ENCODE data around the gene CBL. TPM values are rescaled to one million over a fixed set of nuclear protein-coding genes. Genes with fewer than 3 reads are reported as not detected.

The CBL gene
- polyA plus RNA-seq, 1 of the 3 experiments (the other 2 are of a cell fraction) = 9.5 TPM

DNA sequence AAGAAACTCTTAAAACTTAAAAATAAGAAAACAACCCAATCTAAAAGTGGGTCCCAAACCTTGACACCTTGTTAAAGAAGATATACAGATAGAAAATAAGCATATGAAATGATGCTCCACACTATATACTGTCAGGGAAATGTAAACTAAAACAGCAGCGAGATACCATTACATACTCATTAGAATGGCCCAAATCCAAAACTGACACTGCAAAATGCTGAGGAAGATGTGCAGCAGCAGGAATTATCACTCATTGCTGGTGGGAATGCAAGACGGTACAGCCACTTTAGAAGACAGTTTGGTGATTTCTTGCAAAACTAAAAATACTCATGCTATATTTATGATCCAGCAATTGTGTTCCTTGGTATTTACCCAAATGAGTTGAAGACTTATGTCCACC, 123.2 kb downstream of the CBL start:
- H4K20me1 ChIP-seq (ENCODE audit: insufficient read depth) = no peaks in the 10 kb centered on the region
- POLR2A ChIA-PET = no interaction called here
- CTCF ChIA-PET = interaction anchor here (0.8 to 1.1 kb wide), 2 partner anchors 10 to 27 kb away, joined by 3 read pairs; no protein-coding TSS in a partner anchor
- H3K9me2 ChIP-seq = no peaks in the 10 kb centered on the region
- no peak for DNase-seq
- H3K36me3 ChIP-seq (replicated peaks in 1 of 2; ENCODE audit: control insufficient read depth in 1 of 2, insufficient read depth in 2 of 2, low read length in 1 of 2) = no peaks in the 10 kb centered on the region
- H3F3A ChIP-seq (replicated peaks; ENCODE audit: insufficient read depth) = no peaks in the 10 kb centered on the region
- H3K4me2 ChIP-seq = no peak overlapping the region
- H3K4me3 ChIP-seq (ENCODE audit: low read depth in 2 of 2, low read length in 1 of 2) = no peak overlapping the region
- TF ChIP-seq, protein P1, sequence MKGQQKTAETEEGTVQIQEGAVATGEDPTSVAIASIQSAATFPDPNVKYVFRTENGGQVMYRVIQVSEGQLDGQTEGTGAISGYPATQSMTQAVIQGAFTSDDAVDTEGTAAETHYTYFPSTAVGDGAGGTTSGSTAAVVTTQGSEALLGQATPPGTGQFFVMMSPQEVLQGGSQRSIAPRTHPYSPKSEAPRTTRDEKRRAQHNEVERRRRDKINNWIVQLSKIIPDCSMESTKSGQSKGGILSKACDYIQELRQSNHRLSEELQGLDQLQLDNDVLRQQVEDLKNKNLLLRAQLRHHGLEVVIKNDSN (IDR thresholded peaks at IDR 0.05; ENCODE audit: borderline replicate concordance, low read depth) = no peak
- TF ChIP-seq RXRA (IDR thresholded peaks at IDR 0.05; ENCODE audit: borderline replicate concordance, low read depth) = no peak
- TF ChIP-seq, protein P2, sequence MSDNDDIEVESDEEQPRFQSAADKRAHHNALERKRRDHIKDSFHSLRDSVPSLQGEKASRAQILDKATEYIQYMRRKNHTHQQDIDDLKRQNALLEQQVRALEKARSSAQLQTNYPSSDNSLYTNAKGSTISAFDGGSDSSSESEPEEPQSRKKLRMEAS (IDR thresholded peaks at IDR 0.05; ENCODE audit: low read depth) = no peak
- TF ChIP-seq, protein P3, sequence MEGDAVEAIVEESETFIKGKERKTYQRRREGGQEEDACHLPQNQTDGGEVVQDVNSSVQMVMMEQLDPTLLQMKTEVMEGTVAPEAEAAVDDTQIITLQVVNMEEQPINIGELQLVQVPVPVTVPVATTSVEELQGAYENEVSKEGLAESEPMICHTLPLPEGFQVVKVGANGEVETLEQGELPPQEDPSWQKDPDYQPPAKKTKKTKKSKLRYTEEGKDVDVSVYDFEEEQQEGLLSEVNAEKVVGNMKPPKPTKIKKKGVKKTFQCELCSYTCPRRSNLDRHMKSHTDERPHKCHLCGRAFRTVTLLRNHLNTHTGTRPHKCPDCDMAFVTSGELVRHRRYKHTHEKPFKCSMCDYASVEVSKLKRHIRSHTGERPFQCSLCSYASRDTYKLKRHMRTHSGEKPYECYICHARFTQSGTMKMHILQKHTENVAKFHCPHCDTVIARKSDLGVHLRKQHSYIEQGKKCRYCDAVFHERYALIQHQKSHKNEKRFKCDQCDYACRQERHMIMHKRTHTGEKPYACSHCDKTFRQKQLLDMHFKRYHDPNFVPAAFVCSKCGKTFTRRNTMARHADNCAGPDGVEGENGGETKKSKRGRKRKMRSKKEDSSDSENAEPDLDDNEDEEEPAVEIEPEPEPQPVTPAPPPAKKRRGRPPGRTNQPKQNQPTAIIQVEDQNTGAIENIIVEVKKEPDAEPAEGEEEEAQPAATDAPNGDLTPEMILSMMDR (IDR thresholded peaks at IDR 0.05) = no peak
- TF ChIP-seq, protein P4, sequence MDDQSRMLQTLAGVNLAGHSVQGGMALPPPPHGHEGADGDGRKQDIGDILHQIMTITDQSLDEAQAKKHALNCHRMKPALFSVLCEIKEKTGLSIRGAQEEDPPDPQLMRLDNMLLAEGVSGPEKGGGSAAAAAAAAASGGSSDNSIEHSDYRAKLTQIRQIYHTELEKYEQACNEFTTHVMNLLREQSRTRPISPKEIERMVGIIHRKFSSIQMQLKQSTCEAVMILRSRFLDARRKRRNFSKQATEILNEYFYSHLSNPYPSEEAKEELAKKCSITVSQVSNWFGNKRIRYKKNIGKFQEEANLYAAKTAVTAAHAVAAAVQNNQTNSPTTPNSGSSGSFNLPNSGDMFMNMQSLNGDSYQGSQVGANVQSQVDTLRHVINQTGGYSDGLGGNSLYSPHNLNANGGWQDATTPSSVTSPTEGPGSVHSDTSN (IDR thresholded peaks at IDR 0.05) = no peak
- H3K9ac ChIP-seq = no peak overlapping the region
- no peak overlapping the region for H3K27ac ChIP-seq (ENCODE audit: low read depth in 2 of 2, low read length in 1 of 2)
- no peaks in the 10 kb centered on the region for H3K79me2 ChIP-seq (ENCODE audit: insufficient read depth)
- no peaks in the 10 kb centered on the region for H3K27me3 ChIP-seq (ENCODE audit: insufficient read depth)
- WGBS (ENCODE audit: low lambda C conversion rate) = 69% methylated on average over 2 of the region's 2 CpGs
- H2AFZ ChIP-seq (ENCODE audit: low read depth) = no peak overlapping the region
- H3K4me1 ChIP-seq (ENCODE audit: control insufficient read depth in 1 of 2, insufficient read depth in 2 of 2, low read depth in 1 of 2, low read length in 1 of 2) = no peaks in the 10 kb centered on the region
- H3K9me3 ChIP-seq = no peaks in the 10 kb centered on the region

DNA sequence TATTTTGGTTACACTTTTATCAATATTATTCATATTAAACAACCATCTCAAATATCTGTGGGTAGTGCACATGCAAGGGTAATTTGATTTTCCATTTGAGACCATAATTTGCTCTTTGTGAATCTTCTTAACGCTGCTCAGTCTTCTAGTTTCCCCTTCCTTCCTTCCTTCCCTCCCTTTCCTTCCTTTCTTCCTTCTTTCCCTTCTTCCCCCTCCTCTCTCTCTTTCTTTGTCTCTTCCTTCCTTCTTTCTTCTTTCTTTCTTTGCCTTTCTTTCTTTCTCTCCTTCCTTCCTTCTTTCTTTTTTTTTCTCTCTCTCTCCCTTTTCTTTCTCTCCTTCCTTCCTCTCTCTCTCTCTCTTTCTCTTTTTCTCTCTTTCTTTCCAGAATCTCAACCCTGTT, 124.1 kb downstream of the CBL start:
- H3K79me2 ChIP-seq (ENCODE audit: insufficient read depth) = peaks cover 8% of the 10 kb centered on the region
- H3K9me3 ChIP-seq = no peaks in the 10 kb centered on the region
- no peaks in the 10 kb centered on the region for H4K20me1 ChIP-seq (ENCODE audit: insufficient read depth)
- H3K36me3 ChIP-seq (replicated peaks in 1 of 2; ENCODE audit: control insufficient read depth in 1 of 2, insufficient read depth in 2 of 2, low read length in 1 of 2) = no peaks in the 10 kb centered on the region
- TF ChIP-seq NRF1 (IDR thresholded peaks at IDR 0.05; ENCODE audit: low read depth, low read length) = no peak
- H3K9ac ChIP-seq = no peak overlapping the region
- no peak overlapping the region for H3K4me2 ChIP-seq
- H3F3A ChIP-seq (replicated peaks; ENCODE audit: insufficient read depth) = no peaks in the 10 kb centered on the region
- H3K27me3 ChIP-seq (ENCODE audit: insufficient read depth) = no peaks in the 10 kb centered on the region
- H3K4me3 ChIP-seq (ENCODE audit: low read depth in 2 of 2, low read length in 1 of 2) = no peak overlapping the region
- ChIA-PET CTCF (interaction anchor here (0.8 to 1.1 kb wide), 2 partner anchors 9 to 26 kb away, joined by 3 read pairs; no protein-coding TSS in a partner anchor), POLR2A (no interaction called here)
- peaks cover 0 to 5% of the 10 kb centered on the region in 2 experiments; a peak in 1 of 4 replicates for H3K4me1 ChIP-seq (ENCODE audit: control insufficient read depth in 1 of 2, insufficient read depth in 2 of 2, low read depth in 1 of 2, low read length in 1 of 2)
- no peaks in the 10 kb centered on the region for H3K9me2 ChIP-seq
- DNase-seq = no peak
- H2AFZ ChIP-seq (ENCODE audit: low read depth) = no peak overlapping the region
- 39% methylated on average over 1 of the region's 1 CpG for WGBS (ENCODE audit: low lambda C conversion rate)
- no peak overlapping the region for H3K27ac ChIP-seq (ENCODE audit: low read depth in 2 of 2, low read length in 1 of 2)
